DND-41 (cell line): ENCODE data around the gene MYNN.

Experiments used
- EZH2 ChIP-seq: IDR thresholded peaks from 3 replicates; pipeline ENCODE4 v1.6.1; 2012; ENCODE audit warnings: borderline replicate concordance, low read depth, mild to moderate bottlenecking, moderate library complexity, low read length, inconsistent platforms; ENCODE audit not compliant: severe bottlenecking
- TF ChIP-seq, protein P1 (sequence below): IDR thresholded peaks from 2 replicates; pipeline ENCODE4 v1.5.1; 2012; ENCODE audit warnings: borderline replicate concordance, low read length, moderate library complexity, mild to moderate bottlenecking; ENCODE audit not compliant: poor library complexity, severe bottlenecking; ENCODE audit errors: extremely low read depth

DNA sequence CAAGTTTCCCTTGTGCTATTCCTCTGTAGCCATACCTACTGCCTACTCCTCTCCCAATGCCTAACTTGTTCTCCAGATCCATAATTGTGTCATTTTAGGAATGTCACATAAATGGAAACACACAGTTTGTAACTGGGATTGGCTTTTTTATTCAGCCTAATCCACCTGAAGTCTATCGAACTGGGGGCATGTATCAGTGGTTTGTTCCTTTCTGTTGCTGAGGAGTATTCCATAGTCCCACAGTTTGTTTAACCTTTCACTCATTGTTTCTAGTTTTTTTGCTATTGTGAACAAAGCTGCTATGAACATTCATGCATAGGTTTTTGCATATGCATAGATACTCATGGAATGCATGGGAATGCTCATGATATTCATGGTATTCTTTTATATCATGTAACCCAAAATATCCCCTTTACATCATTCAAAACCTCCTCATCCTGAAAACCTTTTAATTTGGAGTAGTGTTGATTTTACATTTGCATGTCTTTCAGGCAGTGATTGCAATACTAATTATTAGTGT, 65.4 kb downstream of the MYNN start:
- TF ChIP-seq, protein P1, sequence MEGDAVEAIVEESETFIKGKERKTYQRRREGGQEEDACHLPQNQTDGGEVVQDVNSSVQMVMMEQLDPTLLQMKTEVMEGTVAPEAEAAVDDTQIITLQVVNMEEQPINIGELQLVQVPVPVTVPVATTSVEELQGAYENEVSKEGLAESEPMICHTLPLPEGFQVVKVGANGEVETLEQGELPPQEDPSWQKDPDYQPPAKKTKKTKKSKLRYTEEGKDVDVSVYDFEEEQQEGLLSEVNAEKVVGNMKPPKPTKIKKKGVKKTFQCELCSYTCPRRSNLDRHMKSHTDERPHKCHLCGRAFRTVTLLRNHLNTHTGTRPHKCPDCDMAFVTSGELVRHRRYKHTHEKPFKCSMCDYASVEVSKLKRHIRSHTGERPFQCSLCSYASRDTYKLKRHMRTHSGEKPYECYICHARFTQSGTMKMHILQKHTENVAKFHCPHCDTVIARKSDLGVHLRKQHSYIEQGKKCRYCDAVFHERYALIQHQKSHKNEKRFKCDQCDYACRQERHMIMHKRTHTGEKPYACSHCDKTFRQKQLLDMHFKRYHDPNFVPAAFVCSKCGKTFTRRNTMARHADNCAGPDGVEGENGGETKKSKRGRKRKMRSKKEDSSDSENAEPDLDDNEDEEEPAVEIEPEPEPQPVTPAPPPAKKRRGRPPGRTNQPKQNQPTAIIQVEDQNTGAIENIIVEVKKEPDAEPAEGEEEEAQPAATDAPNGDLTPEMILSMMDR: no peak
- no peak for TF ChIP-seq EZH2
